ENCODE measurements around the gene PDE10A. TPM values are rescaled to one million over a fixed set of nuclear protein-coding genes. Genes with fewer than 3 reads are reported as not detected.

PDE10A gene
- total RNA-seq, 2 experiments from 2014 or later = not detected

DNA sequence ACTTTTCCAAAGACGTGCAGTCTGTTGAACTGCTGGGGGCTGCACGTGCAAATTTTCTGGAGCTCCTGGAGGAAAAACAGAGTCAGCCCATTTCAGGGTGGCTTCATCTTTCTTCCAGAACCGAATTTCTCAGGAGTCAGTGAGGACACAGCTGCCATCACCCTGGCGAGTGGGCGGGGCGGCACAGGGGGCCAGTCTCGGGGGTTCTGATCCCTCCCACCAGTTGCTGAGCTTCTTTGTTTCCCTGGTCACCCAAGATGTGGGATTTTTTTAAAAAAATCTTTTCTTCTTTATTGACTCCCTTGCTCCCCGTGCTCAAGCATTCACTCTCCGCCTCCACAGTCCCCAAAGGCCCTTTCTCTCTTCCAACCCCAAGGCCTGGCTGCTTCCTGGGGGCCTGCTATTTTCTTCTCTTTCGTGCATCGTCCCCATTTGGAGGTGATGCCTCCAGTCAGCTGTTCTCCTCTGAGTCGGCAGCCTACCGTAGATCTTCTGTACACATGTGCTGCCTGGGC lies 362.6 kb downstream of the PDE10A start:
- intact Hi-C loops (cut with micrococcal nuclease) = no loop called here
- TF ChIP-seq CTCF (IDR thresholded peaks at IDR 0.05) = no peak
- Mint-ChIP-seq H3K27ac (no peak overlapping the region), H3K4me1 (ENCODE audit: low read depth) (no peaks in the 10 kb centered on the region), H3K4me3 (no peak overlapping the region), H3K9me3 (peaks cover 7% of the 10 kb centered on the region), H3K36me3 (ENCODE audit: low read depth) (no peaks in the 10 kb centered on the region), H3K27me3 (no peaks in the 10 kb centered on the region)
- no peak for DNase-seq
- ATAC-seq = no peak
- CTCF ChIA-PET = no interaction called here
- POLR2A ChIA-PET = no interaction called here

DNA sequence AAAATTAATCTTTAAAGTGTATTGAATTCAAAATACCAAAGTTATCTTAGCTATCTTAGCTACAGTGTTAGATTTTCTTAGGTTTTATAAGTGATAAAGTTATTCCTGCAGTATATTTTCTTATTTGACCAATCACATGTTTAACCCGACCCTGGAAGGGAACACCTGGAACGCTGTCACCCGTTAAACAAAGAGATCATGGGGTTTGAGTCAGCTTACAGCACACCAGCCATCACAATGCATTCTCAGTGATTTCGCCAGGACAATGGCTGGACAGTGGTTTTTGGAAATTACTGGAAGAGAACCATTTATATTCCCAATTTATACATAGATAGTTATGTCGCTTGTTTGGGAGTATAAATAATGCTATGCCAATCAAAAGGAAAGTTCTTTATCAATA lies 364.2 kb downstream of the PDE10A start:
- ATAC-seq (no peak), DNase-seq (no peak)
- ChIA-PET POLR2A (no interaction called here), CTCF (no interaction called here)
- H3K27ac Mint-ChIP-seq = no peak overlapping the region
- H3K9me3 Mint-ChIP-seq = peaks cover 7% of the 10 kb centered on the region
- no peak overlapping the region for H3K4me3 Mint-ChIP-seq
- intact Hi-C loops (cut with micrococcal nuclease) = no loop called here
- H3K27me3 Mint-ChIP-seq = no peaks in the 10 kb centered on the region
- H3K36me3 Mint-ChIP-seq (ENCODE audit: low read depth) = no peaks in the 10 kb centered on the region
- no peaks in the 10 kb centered on the region for H3K4me1 Mint-ChIP-seq (ENCODE audit: low read depth)
- TF ChIP-seq CTCF (IDR thresholded peaks at IDR 0.05) = no peak

DNA sequence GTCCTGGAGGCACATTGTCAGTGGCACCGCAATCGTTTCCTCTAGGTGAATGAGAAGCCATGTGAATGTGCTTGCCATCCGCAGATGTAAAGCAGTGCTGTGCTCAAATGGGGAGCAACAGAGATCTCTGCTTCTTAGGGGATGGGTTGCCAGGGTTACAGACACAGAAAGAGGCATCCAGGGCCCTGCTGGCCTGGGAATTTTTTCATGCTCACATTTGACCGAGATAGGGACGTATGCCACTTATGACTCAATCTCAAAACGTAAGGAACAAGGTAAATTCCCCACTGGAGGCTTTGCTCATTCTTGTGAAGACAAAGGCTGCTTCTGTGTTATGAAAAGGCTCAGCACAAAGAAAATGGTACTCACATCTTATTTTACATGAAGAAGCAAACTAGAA lies 364.6 kb downstream of the PDE10A start:
- no peak for TF ChIP-seq CTCF (IDR thresholded peaks at IDR 0.05)
- H3K27ac Mint-ChIP-seq = no peak overlapping the region
- no peak for ATAC-seq
- POLR2A ChIA-PET = no interaction called here
- H3K4me1 Mint-ChIP-seq (ENCODE audit: low read depth) = no peaks in the 10 kb centered on the region
- no peak for DNase-seq
- no peaks in the 10 kb centered on the region for H3K27me3 Mint-ChIP-seq
- CTCF ChIA-PET = no interaction called here
- no peak overlapping the region for H3K4me3 Mint-ChIP-seq
- intact Hi-C loops (cut with micrococcal nuclease) = no loop called here
- H3K9me3 Mint-ChIP-seq = peaks cover 7% of the 10 kb centered on the region
- no peaks in the 10 kb centered on the region for H3K36me3 Mint-ChIP-seq (ENCODE audit: low read depth)

- Mint-ChIP-seq H3K4me3 (no peak overlapping the region), H3K9me3 (peaks cover 8% of the 10 kb centered on the region), H3K27me3 (no peaks in the 10 kb centered on the region), H3K36me3 (ENCODE audit: low read depth) (no peaks in the 10 kb centered on the region), H3K4me1 (ENCODE audit: low read depth) (no peaks in the 10 kb centered on the region), H3K27ac (no peak overlapping the region)
- ATAC-seq (no peak), DNase-seq (no peak)
- no peak for TF ChIP-seq CTCF (IDR thresholded peaks at IDR 0.05)
- intact Hi-C loops (cut with micrococcal nuclease) = no loop called here
- CTCF ChIA-PET = no interaction called here
- POLR2A ChIA-PET = no interaction called here
These were observed 370.4 kb downstream of the PDE10A start for GRCh38 chr6:165292657-165293056.

All from activated CD8-positive, alpha-beta T cell treated with anti-CD3 and anti-CD28 coated beads for 36 hours (primary cell).